A673 (cell line): ENCODE measurements around the gene FCRL2.

Source experiments
- EZH2 ChIP-seq: fragments of 200-600 bp; sonication (generic); IDR thresholded peaks from 2 replicates; pipeline ENCODE4 v1.6.1; 2017; ENCODE audit warnings: borderline replicate concordance, low read depth, mild to moderate bottlenecking, mixed read lengths, antibody characterized with exemption, low read length; ENCODE audit not compliant: poor library complexity, severe bottlenecking
- TF ChIP-seq, protein P1 (sequence below): fragments of 300-800, 200-600 bp; sonication (generic); conservative IDR thresholded peaks from 2 replicates; pipeline ENCODE4 v1.5.1; 2017; ENCODE audit warnings: low read depth, mild to moderate bottlenecking, antibody characterized with exemption, low read length, moderate library complexity, mixed read lengths

DNA sequence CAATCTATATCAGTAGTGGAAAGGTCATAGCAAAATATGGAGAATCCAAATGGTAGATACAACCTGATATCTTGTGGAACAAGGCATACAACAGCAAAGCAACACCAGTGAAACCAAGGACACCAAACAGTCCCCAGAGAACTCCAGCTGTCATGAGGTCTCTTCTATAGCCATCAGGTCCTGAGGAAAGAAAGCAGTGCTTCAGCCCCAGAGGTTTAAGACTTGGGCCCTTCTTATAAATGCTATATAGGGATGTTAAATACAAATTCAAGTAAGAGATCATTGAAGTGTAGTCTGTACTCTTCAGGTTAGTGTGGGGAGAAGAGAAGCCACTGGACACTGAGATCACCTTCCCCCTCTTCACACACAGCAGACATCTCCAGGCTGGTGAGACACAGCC is 10.1 kb downstream of the FCRL2 start:
- TF ChIP-seq, protein P1, sequence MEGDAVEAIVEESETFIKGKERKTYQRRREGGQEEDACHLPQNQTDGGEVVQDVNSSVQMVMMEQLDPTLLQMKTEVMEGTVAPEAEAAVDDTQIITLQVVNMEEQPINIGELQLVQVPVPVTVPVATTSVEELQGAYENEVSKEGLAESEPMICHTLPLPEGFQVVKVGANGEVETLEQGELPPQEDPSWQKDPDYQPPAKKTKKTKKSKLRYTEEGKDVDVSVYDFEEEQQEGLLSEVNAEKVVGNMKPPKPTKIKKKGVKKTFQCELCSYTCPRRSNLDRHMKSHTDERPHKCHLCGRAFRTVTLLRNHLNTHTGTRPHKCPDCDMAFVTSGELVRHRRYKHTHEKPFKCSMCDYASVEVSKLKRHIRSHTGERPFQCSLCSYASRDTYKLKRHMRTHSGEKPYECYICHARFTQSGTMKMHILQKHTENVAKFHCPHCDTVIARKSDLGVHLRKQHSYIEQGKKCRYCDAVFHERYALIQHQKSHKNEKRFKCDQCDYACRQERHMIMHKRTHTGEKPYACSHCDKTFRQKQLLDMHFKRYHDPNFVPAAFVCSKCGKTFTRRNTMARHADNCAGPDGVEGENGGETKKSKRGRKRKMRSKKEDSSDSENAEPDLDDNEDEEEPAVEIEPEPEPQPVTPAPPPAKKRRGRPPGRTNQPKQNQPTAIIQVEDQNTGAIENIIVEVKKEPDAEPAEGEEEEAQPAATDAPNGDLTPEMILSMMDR: no peak
- no peak for TF ChIP-seq EZH2
